ENCODE measurements around the gene SBF2.
A peak's percentile ranks its signal among the peaks of the same experiment; 100 is the strongest.

The SBF2 gene

DNA sequence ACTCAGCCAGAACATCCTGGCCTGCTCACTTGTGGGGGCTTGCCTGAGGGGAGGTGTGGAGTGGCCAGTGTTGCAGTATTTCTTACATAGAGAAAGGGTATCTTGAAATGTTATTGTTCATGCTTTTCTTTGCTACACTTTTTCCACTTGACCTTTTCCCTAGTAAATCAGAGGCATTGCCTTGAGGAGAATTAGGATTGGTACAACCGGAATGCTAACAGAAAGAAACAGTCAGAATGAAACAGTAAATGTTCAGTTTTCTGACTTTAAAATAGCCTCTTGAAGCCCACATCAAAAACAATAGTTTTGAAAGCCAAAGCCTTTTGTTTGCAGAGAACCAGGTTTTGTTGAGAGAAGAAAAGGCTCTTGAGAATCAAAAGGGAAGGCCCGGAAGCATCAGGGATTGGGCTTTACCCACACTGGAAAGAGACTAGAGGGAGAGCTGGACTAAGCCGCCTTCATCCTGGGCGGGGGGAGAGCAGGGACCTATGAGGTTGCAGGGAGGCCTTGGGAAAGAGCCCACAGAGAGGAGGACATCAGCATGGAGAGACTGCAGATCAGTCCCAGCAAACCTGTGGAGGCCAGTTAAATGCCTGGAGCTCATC is 23.2 kb upstream of the SBF2 start:
- no peak for DNase-seq

DNA sequence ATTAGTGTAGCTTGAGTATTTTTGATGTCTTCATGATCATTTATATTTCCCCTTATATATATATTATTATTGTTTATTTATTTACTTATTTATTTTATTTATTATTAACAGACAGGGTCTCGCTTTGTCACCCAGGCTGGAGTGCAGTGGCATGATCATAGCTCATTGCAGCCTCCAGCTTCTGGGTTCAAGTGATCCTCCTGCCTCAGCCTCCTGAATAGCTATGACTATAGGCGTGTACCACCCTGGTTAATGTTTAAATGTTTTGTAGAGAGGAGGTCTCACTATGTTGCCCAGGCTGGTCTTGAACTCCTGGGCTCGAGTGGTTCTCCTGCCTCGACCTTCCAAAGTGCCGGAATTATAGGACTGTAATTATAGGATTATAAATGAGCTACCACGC is 21.1 kb upstream of the SBF2 start:
- DNase-seq, result no peak

DNA sequence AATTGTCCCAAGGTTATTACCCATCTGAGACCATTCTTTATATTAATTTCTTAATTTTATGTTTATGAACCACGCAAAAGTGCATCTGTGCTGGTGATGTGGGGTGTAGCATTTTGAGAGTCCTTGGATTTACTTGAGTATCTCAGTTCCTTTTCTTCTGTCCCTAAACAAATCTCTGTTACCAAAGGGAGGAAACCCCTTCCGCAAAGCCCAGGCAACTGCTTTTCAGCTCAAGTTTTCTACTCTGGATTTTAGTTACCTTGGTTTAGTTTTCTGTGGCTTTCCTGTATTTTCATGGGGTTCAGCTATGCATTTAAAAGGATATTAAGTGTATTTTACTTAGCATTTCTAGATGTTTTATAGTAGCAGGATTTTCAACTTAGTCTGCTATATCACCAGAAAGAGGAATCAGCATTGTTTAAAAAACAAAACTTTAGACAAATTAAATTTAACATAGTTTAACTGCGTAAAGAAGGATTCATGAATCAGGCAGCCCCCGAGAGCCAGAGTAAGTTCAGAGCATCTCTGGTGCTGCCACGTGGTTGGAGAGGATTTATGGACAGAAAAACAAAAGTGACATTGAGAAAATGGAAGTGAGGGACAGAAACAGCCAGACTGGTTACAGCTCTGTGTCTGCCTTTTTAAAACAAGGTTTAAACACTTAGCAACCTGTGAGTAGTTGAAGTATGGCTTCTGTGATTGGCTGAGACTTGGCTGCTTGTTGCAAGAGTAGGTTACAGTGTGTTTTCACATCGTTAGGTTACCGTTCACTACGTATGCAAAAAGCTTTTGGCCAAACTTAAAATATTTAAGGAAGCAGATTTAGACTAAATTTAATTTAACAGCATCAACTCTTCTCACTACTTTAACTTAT is 20.4 kb upstream of the SBF2 start:
- DNase-seq, result no peak

DNA sequence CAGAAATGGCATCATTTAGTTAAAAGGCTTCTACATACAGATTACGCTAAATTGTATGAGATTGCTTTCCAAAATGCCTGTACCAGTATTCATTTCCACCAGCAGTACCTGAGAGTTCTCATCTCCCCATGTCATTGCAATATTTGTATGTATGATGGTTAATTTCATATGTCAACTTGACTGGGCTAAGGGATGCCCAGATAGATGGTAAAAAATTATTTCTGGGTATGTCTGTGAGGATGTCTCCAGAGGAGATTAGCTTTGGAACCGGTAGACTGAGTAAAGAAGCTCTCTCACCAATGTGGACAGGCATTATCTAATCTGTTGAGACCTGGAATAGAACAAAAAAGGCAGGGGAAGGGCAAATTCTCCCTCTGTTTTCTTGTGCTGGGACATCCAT is 17.8 kb upstream of the SBF2 start:
- DNase-seq, result no peak

DNA sequence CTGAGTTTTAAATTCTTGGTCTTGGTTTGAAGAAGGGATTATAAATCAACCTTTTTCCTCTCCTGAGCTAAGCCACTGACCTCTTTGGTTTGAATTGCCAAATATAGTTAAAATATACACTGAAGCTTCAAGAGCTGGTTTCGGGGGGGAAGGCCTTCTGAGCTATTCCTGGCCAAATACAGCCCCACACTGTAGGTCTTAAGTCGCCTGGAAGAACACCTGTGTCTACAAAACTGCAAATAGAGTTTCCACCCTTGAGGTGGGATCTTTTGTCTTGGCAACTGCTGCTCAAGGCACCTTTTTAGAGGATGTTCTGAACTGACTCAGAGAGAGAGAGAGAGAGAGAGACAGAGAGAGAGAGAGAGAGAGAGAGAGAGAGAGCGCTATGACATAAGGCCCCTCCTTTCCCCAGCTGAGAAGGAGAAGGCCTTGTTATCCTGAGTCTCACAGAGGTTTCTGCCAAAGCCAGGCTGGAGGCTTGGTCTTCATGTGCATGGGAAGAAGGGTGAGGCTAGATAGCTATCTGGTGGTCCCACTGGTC is 16.4 kb upstream of the SBF2 start:
- DNase-seq, result no peak

DNA sequence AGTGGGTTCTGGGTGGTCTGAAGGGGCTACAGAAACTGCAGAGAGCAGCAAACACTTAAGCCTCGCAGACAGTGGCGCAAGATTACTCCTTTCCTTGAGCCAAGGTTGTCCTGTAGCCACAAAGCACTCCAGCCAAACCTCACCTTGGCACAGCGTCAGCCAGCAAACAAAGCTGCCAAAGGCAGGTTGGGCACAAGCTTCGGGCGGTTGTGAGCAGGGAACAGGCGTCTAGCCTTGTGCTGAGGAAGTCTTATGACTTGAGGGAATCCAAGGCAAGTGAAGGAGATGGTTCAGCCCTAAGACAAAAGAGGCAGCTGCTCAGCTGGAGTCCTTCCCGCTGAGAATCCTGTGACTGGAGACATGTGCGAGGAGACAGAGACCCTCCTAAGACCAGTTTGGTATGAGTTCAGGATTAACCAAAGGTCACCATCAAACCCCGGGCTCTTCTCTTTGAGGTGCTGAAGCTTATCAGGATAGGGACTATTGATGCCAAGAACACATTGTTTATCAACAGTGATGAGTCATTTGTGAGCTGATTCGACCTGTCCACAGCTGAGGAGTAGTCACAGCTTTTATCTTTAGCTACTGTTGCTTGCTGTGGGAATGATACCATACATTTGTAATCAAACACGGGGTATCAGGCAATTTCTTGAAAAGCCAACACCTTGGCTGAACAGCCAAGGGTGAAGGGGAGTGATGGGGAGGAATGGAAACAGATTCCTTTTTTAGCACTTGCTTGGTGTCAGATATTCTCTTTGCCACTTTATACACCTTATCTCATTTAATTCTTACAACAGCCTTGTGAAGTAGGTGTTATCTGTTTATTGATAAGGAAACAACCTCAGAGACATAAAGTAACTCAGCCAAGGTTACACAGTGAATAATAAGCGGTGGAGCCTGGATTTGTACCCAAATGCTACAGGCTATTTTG is 15.4 kb upstream of the SBF2 start:
- no peak for DNase-seq

DNA sequence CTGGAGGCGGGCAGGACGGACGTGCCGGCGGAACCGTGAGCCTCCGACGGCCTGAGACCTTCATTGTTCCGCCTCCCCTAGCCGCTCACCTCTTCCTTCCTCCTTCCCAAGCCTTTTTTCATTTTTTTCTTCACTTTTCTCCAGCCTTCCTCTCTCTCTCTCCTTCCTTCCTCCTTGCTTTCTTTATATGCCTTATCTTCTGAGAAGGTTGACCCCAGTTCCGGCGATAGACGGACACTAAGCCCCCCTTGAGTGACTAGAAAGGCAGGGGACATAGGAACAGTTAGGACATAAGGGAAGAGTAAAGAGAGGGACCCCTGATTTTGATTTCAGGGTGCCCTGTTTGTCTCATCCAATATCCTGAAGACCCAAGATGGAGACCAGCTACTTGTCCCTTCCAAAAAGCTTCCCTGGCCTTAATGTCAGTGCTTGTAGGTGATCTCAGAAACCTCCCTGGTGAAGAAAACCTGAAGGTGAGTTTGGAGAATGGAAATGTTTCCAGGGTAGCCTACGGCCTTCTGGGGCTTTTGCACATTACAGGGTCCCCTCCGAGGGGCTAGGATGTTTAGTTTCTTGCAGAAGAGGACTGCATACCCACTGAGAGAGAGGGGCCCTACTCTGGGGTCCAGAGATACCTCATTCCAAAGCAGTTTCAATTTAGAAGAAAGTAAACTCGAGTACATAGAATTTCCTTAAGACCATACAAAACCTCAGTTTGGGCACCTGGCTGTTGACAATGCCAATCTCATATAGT is 14.4 kb upstream of the SBF2 start:
- DNase-seq, result no peak

DNA sequence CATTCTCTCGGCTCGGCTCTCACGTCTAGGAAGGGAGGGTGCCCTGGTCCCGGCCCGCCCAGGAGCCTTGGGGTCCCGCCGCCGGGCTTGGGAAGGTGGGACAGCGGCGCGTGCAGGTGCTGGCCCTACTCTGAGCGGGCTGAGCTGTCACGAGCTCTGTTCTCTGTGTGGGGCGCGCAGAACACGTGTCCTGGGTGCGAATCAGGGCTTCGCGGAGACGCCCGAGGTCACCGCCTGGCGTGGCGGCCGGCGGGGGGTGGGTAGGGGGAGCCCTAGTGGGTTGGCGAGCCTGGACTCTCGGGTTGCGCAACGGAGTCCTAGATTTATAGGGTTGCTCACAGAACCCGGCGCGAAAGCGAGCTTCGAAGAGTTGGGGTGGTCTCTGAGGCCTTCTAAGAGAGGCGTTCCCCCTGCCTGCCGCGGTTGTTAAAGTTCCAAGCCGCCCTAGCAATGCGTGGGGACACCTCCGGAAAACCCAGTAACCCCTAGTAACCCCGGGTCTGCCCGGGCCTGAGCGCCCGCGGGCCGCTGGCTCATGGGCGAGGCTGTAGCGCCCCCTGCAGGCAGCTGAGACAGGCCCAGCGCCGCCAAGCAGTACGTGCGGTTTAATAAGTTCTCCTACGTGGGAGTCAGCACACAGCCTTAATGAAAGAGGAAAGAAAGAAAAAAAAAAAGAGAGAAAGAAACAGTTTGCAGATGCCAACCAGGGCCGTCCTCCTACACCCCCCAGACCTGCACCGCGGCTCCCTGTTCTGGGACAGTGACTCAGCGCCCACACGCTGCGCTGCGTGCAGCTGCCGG is 13.6 kb upstream of the SBF2 start:
- DNase-seq, result peak; percentile 3

DNA sequence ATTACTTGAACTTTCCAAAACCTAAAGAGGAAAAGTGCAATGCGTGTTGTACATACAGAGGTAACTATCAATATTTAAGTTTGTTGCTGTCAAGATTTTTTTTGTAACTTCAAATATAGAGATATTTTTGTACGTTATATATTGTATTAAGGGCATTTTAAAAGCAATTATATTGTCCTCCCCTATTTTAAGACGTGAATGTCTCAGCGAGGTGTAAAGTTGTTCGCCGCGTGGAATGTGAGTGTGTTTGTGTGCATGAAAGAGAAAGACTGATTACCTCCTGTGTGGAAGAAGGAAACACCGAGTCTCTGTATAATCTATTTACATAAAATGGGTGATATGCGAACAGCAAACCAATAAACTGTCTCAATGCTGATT is 13.0 kb upstream of the SBF2 start:
- DNase-seq, result no peak

DNA sequence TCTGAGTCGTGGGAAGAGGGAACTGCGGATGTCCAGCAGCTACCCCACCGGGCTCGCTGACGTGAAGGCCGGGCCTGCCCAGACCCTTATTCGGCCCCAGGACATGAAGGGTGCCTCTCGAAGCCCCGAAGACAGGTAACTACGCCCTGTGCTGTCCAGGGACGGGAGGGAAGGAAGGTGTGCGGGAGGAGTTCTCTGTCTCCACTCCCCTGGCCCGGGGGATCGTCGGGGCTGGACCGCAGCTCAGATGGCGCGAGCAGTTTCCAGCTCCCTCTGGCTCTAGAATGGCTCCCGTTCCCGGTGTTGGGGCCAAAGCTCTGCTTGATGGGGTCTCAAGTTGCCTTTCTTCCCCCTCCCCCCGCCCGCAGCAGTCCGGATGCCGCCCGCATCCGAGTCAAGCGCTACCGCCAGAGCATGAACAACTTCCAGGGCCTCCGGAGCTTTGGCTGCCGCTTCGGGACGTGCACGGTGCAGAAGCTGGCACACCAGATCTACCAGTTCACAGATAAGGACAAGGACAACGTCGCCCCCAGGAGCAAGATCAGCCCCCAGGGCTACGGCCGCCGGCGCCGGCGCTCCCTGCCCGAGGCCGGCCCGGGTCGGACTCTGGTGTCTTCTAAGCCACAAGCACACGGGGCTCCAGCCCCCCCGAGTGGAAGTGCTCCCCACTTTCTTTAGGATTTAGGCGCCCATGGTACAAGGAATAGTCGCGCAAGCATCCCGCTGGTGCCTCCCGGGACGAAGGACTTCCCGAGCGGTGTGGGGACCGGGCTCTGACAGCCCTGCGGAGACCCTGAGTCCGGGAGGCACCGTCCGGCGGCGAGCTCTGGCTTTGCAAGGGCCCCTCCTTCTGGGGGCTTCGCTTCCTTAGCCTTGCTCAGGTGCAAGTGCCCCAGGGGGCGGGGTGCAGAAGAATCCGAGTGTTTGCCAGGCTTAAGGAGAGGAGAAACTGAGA is 12.2 kb upstream of the SBF2 start:
- no peak for DNase-seq

DNA sequence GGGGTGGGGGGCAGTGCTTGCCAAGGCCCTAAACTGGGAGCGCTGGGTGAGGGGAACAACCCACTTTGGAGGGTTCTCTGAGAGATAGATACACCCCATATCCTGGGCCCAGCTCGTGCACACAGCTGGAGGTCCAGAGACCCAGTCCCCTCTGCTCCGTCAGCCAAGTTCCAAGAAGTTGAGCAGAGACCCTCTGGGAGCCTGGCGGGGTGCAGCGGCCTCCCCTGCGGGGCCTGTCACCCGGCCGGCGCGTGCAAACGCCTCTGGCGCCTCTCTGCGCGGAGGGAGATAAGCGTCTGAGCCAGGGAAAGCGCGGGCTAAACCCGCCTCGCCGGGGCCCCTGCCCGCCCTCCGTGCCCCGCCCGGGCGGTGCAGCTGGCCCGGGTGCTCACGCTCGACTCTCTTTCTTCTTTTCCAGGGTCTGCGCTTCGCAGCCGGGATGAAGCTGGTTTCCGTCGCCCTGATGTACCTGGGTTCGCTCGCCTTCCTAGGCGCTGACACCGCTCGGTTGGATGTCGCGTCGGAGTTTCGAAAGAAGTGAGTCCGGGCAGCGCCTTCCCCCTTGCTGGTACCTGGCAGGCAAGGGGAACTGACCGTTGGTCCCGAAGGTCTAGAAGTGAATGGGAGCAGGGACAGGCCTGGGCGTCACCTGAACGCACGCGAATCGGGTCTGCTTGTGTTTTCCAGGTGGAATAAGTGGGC is 11.4 kb upstream of the SBF2 start:
- DNase-seq, result no peak

DNA sequence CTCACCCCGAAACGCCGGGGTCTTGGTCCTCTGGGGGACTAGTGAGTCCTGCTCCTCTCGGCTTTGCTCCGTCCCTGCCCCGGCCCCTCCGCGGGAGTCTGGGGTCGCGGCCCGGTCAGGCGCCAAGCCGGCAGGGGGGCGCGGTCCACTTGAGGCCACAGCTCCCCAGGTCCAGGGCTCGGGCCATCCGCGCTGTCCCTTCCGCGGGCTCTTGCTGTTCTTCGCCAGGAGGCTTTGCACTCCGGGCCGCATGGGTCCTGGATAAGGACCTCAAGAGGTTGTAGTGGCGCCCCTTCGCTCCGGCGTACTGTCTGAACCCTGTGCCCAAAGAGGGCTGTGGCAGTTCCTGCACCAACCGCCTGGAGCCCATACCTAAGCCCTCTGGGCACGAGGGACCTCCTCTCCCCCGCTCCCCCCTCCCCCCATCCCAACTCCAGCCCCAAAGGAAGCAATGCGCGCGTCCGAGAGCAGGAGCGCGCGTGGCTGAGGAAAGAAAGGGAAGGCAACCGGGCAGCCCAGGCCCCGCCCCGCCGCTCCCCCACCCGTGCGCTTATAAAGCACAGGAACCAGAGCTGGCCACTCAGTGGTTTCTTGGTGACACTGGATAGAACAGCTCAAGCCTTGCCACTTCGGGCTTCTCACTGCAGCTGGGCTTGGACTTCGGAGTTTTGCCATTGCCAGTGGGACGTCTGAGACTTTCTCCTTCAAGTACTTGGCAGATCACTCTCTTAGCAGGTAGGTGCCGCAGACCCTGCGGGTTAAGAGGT is 10.7 kb upstream of the SBF2 start, which contains the start of gene ADM:
Gene ADM (plus strand): TSS at position 579 of the 767 bp plus-strand sequence. CDS start 628 bp downstream, outside the sequence.
- DNase-seq, result no peak

DNA sequence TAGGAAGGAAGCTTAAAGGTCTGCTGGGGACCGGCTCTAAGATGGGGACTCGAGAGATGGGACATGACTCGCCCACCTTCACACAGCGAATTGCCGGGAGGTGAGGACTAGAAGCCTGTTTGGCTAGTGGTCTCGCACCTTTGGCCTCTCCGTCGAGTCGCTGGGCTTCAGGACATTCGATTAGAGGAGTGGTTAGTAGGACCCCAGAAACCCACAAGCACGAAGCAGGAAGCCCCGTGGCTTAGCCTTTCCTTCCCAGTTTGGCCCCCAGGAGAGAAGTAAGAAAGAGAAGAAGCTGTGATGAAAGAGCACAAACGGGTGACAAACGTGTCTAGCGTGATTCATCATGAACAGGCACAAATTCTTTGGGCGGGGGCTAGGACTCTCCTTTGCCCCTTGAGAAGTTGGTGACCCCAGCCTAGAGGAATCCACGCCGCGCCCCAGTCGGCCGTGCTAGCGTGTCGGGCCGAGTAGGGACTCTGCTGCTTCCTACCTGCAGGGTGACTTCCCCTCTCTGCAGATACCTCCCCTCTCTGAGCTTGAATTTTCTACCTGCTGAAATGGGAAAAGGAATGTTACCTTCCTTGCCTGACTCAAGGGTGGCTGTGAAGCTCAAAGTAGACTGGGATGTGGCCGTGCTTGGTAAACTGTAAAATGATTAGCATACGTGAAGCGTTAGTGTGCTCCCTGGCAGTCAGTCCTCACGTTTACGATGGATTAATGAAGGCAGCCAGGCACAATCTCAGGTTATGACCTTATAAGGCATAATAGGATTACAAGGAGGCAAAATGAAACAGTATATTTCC is 9.7 kb upstream of the SBF2 start:
- no peak for DNase-seq

DNA sequence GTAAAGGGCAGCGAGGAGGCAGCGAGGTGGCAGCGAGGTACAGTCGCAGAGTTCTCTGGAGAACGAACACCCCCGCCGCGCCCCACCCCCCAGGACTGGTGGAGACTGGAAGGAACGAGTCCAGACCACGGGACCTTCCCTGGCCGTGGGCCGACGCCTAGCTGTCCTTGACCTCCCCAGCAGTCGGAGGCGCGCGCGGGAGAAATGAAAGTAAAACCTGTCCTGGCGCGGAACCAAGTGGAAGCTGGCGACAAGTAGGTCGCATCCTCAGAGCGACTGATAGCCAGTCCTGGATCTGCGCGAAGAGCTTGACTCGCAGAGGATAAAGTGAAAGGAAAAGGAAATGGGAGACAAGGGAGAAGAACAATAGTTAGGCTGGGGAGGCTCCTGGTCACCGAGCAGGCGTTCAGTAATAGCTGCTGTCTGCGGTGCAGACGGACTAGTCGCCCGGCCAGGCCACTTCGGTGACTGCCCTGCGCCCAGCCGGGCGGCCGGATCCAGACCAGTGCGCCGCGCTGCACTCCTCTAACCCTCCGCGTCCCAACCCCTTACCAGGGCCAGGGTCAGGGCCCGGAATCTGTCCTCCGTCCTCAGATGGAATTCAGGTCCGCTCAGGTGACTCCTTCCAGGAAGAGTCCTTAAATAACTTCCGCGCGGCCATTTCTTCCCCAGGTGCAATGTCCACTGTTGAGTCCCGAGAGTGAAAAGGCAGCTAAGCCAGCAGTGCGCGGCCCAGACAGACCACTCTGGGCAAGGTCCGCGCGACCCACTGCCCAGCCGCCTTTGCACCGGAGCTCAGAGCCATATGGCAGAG is 8.9 kb upstream of the SBF2 start:
- no peak for DNase-seq

DNA sequence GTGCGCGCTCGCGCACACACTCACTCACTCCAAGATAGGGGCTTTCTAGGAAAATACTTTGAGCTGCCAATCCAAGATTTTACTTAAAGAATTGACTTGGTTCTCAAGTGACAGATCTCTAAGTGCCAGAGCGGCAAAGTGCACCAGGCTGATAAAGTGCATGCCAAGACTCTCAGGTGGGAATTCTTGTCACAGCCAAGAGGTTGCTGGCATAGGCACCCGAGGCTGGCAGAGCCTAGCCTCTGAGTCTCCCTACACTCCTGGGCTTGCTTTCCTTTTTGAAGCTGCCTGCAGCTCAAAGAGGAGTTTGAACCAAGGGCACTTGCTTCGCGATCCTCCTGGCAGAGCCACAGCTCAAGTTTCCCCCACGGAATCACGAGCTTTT is 8.3 kb upstream of the SBF2 start:
- no peak for DNase-seq

DNA sequence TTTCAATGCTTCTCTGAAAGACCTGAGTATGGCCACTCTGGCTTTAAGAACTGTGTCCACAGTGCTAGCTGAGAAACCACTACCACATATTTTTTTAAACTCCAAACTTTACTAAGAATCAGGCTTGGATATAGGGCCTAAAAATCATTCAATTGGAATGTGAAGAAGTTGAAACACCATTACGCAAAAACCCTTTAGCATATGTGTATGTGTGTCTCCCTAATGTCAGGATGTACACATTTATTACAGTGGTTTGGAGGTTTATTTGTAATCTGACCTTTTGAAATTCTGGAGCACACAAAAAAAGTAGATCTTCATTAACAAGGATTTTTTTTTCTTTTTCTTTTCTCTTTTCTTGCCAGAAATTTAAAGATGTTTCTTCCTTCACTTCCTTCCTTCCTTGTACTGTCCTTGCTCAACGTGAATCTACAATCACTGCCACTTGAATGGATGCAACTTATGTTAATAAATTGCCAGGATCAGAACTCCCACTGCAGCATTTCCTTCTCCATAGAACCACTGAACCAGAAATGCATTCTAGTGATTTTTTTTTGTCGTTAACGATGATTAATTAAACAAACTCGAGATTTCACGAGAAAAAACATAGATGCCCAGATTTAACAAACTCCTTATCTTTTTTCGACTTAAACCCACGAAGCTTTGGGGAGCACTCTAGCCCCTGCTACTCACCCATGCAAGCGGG is 7.8 kb upstream of the SBF2 start:
- no peak for DNase-seq

All from GF-D8 (cell line).